H9 (cell line): ENCODE results near the gene PTPRN2. TPM values are rescaled to one million over a fixed set of nuclear protein-coding genes. Genes with fewer than 3 reads are reported as not detected.

ENCODE experiments used
- DNase-seq: peaks from one replicate; pipeline ENCODE4 v3.0.0-alpha.2; 2017
- H2AFZ ChIP-seq: one replicate; pipeline ENCODE4 v1.6.1; 2013; ENCODE audit warnings: mild to moderate bottlenecking, low read length, control low read depth, moderate library complexity
- H2AK5ac ChIP-seq: 2 replicates; pipeline ENCODE4 v1.6.1; 2013; ENCODE audit warnings: low read length, control low read depth, mixed read lengths; ENCODE audit not compliant: insufficient read length
- H2BK120ac ChIP-seq: one replicate; pipeline ENCODE4 v1.6.1; 2013; ENCODE audit warnings: low read depth, mild to moderate bottlenecking, low read length, control low read depth, inconsistent platforms; ENCODE audit not compliant: poor library complexity, severe bottlenecking
- H2BK12ac ChIP-seq: 2 replicates; pipeline ENCODE4 v1.6.1; 2013; ENCODE audit warnings: low read length, control low read depth, mixed read lengths, low read depth; ENCODE audit not compliant: insufficient read length
- H2BK15ac ChIP-seq: 2 replicates; pipeline ENCODE4 v1.6.1; 2013; ENCODE audit warnings: low read depth, low read length, control low read depth
- H2BK20ac ChIP-seq: one replicate; pipeline ENCODE4 v1.6.1; 2013; ENCODE audit warnings: low read depth, mild to moderate bottlenecking, low read length, control low read depth, inconsistent platforms; ENCODE audit not compliant: poor library complexity, severe bottlenecking
- H2BK5ac ChIP-seq: 2 replicates; pipeline ENCODE4 v1.6.1; 2013; ENCODE audit warnings: low read length, control low read depth, mixed read lengths; ENCODE audit not compliant: insufficient read length
- H3K14ac ChIP-seq: 2 replicates; pipeline ENCODE4 v1.6.1; 2013; ENCODE audit warnings: low read length, control low read depth; ENCODE audit not compliant: insufficient read depth
- H3K18ac ChIP-seq: 2 replicates; pipeline ENCODE4 v1.6.1; 2013; ENCODE audit warnings: low read depth, mild to moderate bottlenecking, mixed read lengths, low read length, control low read depth; ENCODE audit not compliant: insufficient read length
- H3K23ac ChIP-seq: 2 replicates; pipeline ENCODE4 v1.6.1; 2013; ENCODE audit warnings: low read length, control low read depth, mixed read lengths, low read depth; ENCODE audit not compliant: insufficient read length
- H3K23me2 ChIP-seq: 2 replicates; pipeline ENCODE4 v1.6.1; 2013; ENCODE audit warnings: low read depth, mild to moderate bottlenecking, mixed read lengths, low read length, control low read depth; ENCODE audit not compliant: insufficient read length, poor library complexity, severe bottlenecking
- H3K27ac ChIP-seq: 2 replicates; pipeline ENCODE4 v1.5.1; 2013; ENCODE audit warnings: low read length, control low read depth, mixed read lengths, low read depth; ENCODE audit not compliant: insufficient read length
- H3K27me3 ChIP-seq: 2 replicates; pipeline ENCODE4 v1.6.1; 2013; ENCODE audit warnings: low read length, control low read depth, inconsistent platforms; ENCODE audit not compliant: insufficient read depth
- H3K4ac ChIP-seq: 2 replicates; pipeline ENCODE4 v1.6.1; 2013; ENCODE audit warnings: low read depth, mild to moderate bottlenecking, control low read depth, inconsistent platforms, low read length, moderate library complexity
- H3K4me1 ChIP-seq: 2 replicates; pipeline ENCODE4 v1.6.1; 2013; ENCODE audit warnings: low read length, control low read depth, inconsistent platforms; ENCODE audit not compliant: insufficient read depth
- H3K4me2 ChIP-seq: 2 replicates; pipeline ENCODE4 v1.6.1; 2013; ENCODE audit warnings: low read length, control low read depth, mixed read lengths; ENCODE audit not compliant: insufficient read length, insufficient read depth
- H3K56ac ChIP-seq: 2 replicates; pipeline ENCODE4 v1.6.1; 2013; ENCODE audit warnings: low read depth, mild to moderate bottlenecking, mixed read lengths, low read length, control low read depth; ENCODE audit not compliant: insufficient read length
- H3K79me1 ChIP-seq: 2 replicates; pipeline ENCODE4 v1.6.1; 2013; ENCODE audit warnings: low read depth, mild to moderate bottlenecking, moderate library complexity, low read length, control low read depth, inconsistent platforms; ENCODE audit not compliant: insufficient read depth, poor library complexity, severe bottlenecking
- H3K79me2 ChIP-seq: 2 replicates; pipeline ENCODE4 v1.6.1; 2013; ENCODE audit warnings: low read length, control low read depth, inconsistent platforms; ENCODE audit not compliant: insufficient read depth
- H3K9ac ChIP-seq: 2 replicates; pipeline ENCODE4 v1.6.1; 2013; ENCODE audit warnings: low read length, control low read depth, mixed read lengths; ENCODE audit not compliant: insufficient read length; ENCODE audit errors: extremely low read depth
- H3K9me3 ChIP-seq: one replicate; pipeline ENCODE4 v1.6.1; 2013; ENCODE audit warnings: low read depth, low read length, inconsistent platforms; ENCODE audit not compliant: control insufficient read depth
- H3T11ph ChIP-seq: one replicate; pipeline ENCODE4 v1.6.1; 2013; ENCODE audit warnings: mild to moderate bottlenecking, low read length, control low read depth, inconsistent platforms
- H4K20me1 ChIP-seq: one replicate; pipeline ENCODE4 v1.6.1; 2013; ENCODE audit not compliant: control insufficient read depth, insufficient read length, insufficient read depth
- H4K5ac ChIP-seq: 2 replicates; pipeline ENCODE4 v1.6.1; 2013; ENCODE audit warnings: low read depth, mild to moderate bottlenecking, mixed read lengths, low read length, control low read depth; ENCODE audit not compliant: insufficient read length
- H4K8ac ChIP-seq: replicated peaks from 2 replicates; pipeline ENCODE4 v1.6.1; 2013; ENCODE audit warnings: low read length, control low read depth, mixed read lengths, low read depth; ENCODE audit not compliant: insufficient read length
- H4K91ac ChIP-seq: 2 replicates; pipeline ENCODE4 v1.6.1; 2013; ENCODE audit warnings: low read depth, mild to moderate bottlenecking, moderate library complexity, mixed read lengths, low read length, control low read depth; ENCODE audit not compliant: insufficient read length
- H3K27ac Mint-ChIP-seq, 3 experiments: 2 replicates in 2 of 3; 3 replicates in 1 of 3; pipeline ENCODE4 v1.8.0; 2020 to 2021; ENCODE audit warnings: mixed read lengths in 3 of 3, mild to moderate bottlenecking in 1 of 3, moderate library complexity in 1 of 3
- H3K27me3 Mint-ChIP-seq: 2 replicates; pipeline ENCODE4 v1.8.0; 2021; ENCODE audit warnings: low read depth, mild to moderate bottlenecking, moderate library complexity, mixed read lengths
- H3K36me3 Mint-ChIP-seq, 3 experiments: 2 replicates in 2 of 3; 3 replicates in 1 of 3; pipeline ENCODE4 v1.8.0; 2020 to 2021; ENCODE audit warnings: low read depth in 3 of 3, mixed read lengths in 3 of 3; ENCODE audit not compliant: insufficient read depth in 1 of 3
- H3K4me1 Mint-ChIP-seq, 2 experiments: 2 replicates each; pipeline ENCODE4 v1.8.0; 2020; ENCODE audit warnings: mixed read lengths in 2 of 2
- H3K4me3 Mint-ChIP-seq, 2 experiments: 2 replicates in 1 of 2; 3 replicates in 1 of 2; pipeline ENCODE4 v1.8.0; 2020 to 2021; ENCODE audit warnings: mild to moderate bottlenecking in 2 of 2, mixed read lengths in 2 of 2, moderate library complexity in 1 of 2
- H3K9me3 Mint-ChIP-seq, 2 experiments: 2 replicates in 1 of 2; 3 replicates in 1 of 2; pipeline ENCODE4 v1.8.0; 2020; ENCODE audit warnings: mild to moderate bottlenecking in 2 of 2, mixed read lengths in 2 of 2, moderate library complexity in 1 of 2
- WGBS: extraction: QIAGEN DNeasy Blood & Tissue Kit; methylation state at CpG from one replicate; pipeline ENCODE4 v1.1.7; 2013; ENCODE audit warnings: missing lambda C conversion rate, low lambda C conversion rate, mixed read lengths; ENCODE audit not compliant: insufficient read length; ENCODE audit errors: extremely low coverage; 5-methylcytosine and 5-hydroxymethylcytosine counted together
- total RNA-seq: library from RNA; stranded (reverse); gene quantifications from 2 replicates; pipeline ENCODE4 v1.2.1, GENCODE V29; 2021
- TF ChIP-seq, protein P1 (sequence below): fragments of 200-600 bp; sonication (generic); conservative IDR thresholded peaks from 3 replicates; pipeline ENCODE4 v1.8.0; 2021; ENCODE audit warnings: antibody characterized with exemption, mild to moderate bottlenecking

Gene PTPRN2
- total RNA-seq, 1 experiment from 2014 or later: 5.2 TPM

DNA sequence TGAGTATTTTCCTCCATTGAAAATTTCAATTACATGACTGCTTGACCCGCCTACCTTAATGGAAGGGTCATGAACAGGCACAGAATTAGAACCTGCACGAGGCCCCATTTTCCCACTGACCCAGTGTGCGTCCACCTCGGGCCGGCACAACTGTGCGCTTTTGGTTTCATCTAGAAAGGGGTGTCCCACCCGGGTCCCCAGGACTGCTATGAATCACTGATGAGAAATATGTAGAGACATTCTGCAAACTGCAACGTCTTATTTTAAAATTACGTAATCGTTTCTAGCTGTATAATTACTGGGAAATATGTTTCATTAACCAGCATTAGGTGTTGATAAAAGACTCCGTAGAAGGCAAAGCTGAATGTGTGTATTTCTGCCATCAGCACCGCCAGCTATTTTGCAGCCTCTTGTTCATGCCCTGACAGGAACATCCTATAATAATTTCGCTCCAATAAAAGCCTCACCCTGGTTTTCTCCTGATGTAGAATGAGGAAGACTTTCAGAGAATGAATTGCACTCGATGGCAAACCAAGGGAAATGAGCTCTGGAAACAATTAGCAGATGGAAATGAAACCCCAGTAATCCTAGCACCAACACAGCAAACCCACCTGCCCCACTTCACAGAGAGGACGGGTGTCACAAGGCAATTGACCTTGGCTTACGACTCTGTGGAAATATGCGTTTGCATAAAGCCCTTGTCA lies 688.7 kb downstream of the PTPRN2 start:
- Histone ChIP-seq H4K91ac (no peak overlapping the region), H3K4me1 (0 out of 2 replicates have a peak, but pooled peaks cover 3% of the 10 kb centered on the region), H3K4me2 (no peak overlapping the region), H3K23me2 (no peaks in the 10 kb centered on the region), H2AK5ac (no peak overlapping the region), H2BK15ac (no peak overlapping the region), H2BK120ac (no peak overlapping the region), H3K27ac (no peak overlapping the region), H3T11ph (no peak overlapping the region), H3K27me3 (no peaks in the 10 kb centered on the region), H4K20me1 (no peaks in the 10 kb centered on the region), H3K14ac (no peak overlapping the region), H4K5ac (no peak overlapping the region), H3K79me2 (no peaks in the 10 kb centered on the region), H3K23ac (no peak overlapping the region), H2BK20ac (no peak overlapping the region), H3K56ac (no peak overlapping the region), H4K8ac (no peak overlapping the region), H2BK12ac (no peak overlapping the region), H2AFZ (no peak overlapping the region), H3K18ac (no peak overlapping the region), H2BK5ac (no peak overlapping the region), H3K9ac (no peak overlapping the region), H3K4ac (no peak overlapping the region), H3K79me1 (no peaks in the 10 kb centered on the region), H3K9me3 (no peaks in the 10 kb centered on the region)
- H3K9me3 Mint-ChIP-seq: peaks cover 0 to 2% of the 10 kb centered on the region in 2 experiments; a peak in 1 of 5 replicates
- peaks cover 0 to 5% (median 0%) of the 10 kb centered on the region in 3 experiments; a peak in 2 of 7 replicates for H3K36me3 Mint-ChIP-seq
- DNase-seq: no peak
- H3K27ac Mint-ChIP-seq: no peak overlapping the region
- TF ChIP-seq, protein P1, sequence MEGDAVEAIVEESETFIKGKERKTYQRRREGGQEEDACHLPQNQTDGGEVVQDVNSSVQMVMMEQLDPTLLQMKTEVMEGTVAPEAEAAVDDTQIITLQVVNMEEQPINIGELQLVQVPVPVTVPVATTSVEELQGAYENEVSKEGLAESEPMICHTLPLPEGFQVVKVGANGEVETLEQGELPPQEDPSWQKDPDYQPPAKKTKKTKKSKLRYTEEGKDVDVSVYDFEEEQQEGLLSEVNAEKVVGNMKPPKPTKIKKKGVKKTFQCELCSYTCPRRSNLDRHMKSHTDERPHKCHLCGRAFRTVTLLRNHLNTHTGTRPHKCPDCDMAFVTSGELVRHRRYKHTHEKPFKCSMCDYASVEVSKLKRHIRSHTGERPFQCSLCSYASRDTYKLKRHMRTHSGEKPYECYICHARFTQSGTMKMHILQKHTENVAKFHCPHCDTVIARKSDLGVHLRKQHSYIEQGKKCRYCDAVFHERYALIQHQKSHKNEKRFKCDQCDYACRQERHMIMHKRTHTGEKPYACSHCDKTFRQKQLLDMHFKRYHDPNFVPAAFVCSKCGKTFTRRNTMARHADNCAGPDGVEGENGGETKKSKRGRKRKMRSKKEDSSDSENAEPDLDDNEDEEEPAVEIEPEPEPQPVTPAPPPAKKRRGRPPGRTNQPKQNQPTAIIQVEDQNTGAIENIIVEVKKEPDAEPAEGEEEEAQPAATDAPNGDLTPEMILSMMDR: no peak
- H3K4me1 Mint-ChIP-seq: peaks cover 20 to 22% of the 10 kb centered on the region in 2 experiments
- peaks cover 13% of the 10 kb centered on the region for H3K27me3 Mint-ChIP-seq
- no CpG with 5 or more reads among the region's 17 CpGs for WGBS
- no peak overlapping the region for H3K4me3 Mint-ChIP-seq
